ENCODE results near the gene FGF8. TPM values are rescaled to one million over a fixed set of nuclear protein-coding genes. Genes with fewer than 3 reads are reported as not detected.

FGF8 gene
- total and polyA plus RNA-seq, 9 of the 15 experiments (the other 6 are each of a cell fraction or from before 2014, with no cell fraction given) = 0.13 to 0.82 (median 0.37) TPM; not detected in 5

DNA sequence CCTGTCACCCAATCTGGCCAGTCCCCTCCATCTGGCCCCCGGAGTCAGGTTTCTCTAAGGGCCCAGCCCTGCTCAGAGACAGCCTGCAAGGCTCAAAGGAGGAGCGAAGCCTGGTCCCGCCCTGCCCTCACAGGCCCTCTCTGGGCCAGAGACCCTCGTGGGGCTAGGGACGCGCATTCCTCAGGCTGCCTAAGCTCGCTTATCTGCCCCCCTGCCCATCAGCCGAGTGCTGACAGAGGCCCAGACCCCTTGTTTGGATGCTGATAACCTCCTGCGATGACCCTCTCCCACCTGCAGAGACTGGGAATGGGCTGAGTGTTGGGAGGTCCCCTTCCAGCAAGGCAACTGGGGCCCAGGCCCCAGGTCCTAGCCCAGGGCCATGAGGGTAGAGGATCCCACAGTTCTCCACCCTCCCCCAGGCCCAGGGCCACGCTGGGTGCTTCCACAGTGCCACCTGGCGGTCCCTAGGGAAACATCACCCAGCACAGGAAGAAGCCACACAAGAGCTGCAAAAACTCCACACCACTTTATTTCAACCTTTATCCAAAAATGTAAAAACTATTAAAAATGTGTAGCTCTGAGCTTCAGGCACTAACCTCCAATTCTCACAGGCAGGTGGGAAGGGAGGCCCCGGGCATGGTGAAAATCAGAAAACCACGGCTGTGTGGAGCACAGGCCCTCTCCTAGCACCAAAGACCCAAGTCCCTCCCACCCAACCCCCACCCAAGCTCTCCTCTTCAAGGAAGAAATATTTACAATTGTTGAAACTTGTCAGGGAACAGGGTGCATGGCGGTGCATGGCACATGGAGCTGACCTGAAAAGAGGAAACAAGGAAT, 5.1 kb upstream of the FGF8 start (continued):
- TF ChIP-seq, protein P1, sequence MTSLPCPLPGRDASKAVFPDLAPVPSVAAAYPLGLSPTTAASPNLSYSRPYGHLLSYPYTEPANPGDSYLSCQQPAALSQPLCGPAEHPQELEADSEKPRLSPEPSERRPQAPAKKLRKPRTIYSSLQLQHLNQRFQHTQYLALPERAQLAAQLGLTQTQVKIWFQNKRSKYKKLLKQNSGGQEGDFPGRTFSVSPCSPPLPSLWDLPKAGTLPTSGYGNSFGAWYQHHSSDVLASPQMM (CRISPR knock-in tag; IDR thresholded peaks at IDR 0.05) = no peak
- TF ChIP-seq RB1 (IDR thresholded peaks at IDR 0.05; ENCODE audit: low read depth) (0 out of 2 replicates have a peak, but pooled peaks have one; percentile 62), MAZ (CRISPR knock-in tag; conservative IDR thresholded peaks at IDR 0.05 in 1 of 2, IDR thresholded peaks at IDR 0.05 in 1 of 2) (peak in 1 of 2 experiments; percentile 42; a peak in 1 of 4 replicates), JUND (IDR thresholded peaks at IDR 0.05; ENCODE audit: borderline replicate concordance, low read depth, low read length) (0 out of 2 replicates have a peak, but pooled peaks have one; percentile 21), JUND (tag; IDR thresholded peaks at IDR 0.05; ENCODE audit: borderline replicate concordance, low read depth, low read length) (no peak), ZNF561 (CRISPR knock-in tag; conservative IDR thresholded peaks at IDR 0.05) (no peak), XRCC5 (IDR thresholded peaks at IDR 0.05; ENCODE audit: low read depth, low read length) (0 out of 2 replicates have a peak, but pooled peaks have one; percentile 70)
- TF ChIP-seq, protein P2, sequence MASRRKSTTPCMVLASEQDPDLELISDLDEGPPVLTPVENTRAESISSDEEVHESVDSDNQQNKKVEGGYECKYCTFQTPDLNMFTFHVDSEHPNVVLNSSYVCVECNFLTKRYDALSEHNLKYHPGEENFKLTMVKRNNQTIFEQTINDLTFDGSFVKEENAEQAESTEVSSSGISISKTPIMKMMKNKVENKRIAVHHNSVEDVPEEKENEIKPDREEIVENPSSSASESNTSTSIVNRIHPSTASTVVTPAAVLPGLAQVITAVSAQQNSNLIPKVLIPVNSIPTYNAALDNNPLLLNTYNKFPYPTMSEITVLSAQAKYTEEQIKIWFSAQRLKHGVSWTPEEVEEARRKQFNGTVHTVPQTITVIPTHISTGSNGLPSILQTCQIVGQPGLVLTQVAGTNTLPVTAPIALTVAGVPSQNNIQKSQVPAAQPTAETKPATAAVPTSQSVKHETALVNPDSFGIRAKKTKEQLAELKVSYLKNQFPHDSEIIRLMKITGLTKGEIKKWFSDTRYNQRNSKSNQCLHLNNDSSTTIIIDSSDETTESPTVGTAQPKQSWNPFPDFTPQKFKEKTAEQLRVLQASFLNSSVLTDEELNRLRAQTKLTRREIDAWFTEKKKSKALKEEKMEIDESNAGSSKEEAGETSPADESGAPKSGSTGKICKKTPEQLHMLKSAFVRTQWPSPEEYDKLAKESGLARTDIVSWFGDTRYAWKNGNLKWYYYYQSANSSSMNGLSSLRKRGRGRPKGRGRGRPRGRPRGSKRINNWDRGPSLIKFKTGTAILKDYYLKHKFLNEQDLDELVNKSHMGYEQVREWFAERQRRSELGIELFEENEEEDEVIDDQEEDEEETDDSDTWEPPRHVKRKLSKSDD (conservative IDR thresholded peaks at IDR 0.05; ENCODE audit: low read length) = no peak

Data from K562 (cell line).